ENCODE data around the gene PDE6C. TPM values are rescaled to one million over a fixed set of nuclear protein-coding genes. Genes with fewer than 3 reads are reported as not detected.

PDE6C gene
- total RNA-seq, 4 donors from 2014 or later = not detected

DNA sequence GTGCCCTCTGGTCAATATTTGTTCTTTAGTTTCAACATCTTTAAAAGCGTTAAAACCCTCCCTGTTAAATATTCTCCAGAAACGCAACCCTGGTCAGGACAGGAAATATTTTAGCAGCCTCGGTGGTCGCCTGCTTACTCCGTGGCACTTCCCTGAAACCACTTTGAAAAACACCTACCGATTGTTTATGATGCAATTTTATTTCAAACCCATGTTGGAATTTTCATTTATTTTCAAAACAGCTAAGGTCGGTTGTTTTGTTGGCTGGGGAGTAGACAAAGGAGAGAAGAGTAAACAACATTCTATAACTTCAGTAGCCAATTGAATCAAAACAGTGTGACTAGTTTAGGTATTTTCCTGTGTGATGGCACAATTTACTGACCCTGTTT, 10.6 kb upstream of the PDE6C start:
- no peak for TF ChIP-seq EP300 (IDR thresholded peaks at IDR 0.05)
- TF ChIP-seq POLR2A (IDR thresholded peaks at IDR 0.05) = no peak
- TF ChIP-seq, protein P1, sequence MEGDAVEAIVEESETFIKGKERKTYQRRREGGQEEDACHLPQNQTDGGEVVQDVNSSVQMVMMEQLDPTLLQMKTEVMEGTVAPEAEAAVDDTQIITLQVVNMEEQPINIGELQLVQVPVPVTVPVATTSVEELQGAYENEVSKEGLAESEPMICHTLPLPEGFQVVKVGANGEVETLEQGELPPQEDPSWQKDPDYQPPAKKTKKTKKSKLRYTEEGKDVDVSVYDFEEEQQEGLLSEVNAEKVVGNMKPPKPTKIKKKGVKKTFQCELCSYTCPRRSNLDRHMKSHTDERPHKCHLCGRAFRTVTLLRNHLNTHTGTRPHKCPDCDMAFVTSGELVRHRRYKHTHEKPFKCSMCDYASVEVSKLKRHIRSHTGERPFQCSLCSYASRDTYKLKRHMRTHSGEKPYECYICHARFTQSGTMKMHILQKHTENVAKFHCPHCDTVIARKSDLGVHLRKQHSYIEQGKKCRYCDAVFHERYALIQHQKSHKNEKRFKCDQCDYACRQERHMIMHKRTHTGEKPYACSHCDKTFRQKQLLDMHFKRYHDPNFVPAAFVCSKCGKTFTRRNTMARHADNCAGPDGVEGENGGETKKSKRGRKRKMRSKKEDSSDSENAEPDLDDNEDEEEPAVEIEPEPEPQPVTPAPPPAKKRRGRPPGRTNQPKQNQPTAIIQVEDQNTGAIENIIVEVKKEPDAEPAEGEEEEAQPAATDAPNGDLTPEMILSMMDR (IDR thresholded peaks at IDR 0.05) = no peak
- Histone ChIP-seq H3K9me3 (no peaks in the 10 kb centered on the region), H3K4me3 (peak overlapping the region in 1 of 4 donors; percentile 56), H3K4me1 (peaks cover 0 to 26% (median 6%) of the 10 kb centered on the region in 4 donors), H3K27ac (no peak overlapping the region), H3K27me3 (peaks cover 0 to 29% of the 10 kb centered on the region in 2 donors), H3K36me3 (no peaks in the 10 kb centered on the region)
- DNase-seq (ENCODE audit: low spot score in 2 of 2) = no peak
- 11 to 12% methylated on average over 7 of the region's 7 CpGs for WGBS, 2 donors

DNA sequence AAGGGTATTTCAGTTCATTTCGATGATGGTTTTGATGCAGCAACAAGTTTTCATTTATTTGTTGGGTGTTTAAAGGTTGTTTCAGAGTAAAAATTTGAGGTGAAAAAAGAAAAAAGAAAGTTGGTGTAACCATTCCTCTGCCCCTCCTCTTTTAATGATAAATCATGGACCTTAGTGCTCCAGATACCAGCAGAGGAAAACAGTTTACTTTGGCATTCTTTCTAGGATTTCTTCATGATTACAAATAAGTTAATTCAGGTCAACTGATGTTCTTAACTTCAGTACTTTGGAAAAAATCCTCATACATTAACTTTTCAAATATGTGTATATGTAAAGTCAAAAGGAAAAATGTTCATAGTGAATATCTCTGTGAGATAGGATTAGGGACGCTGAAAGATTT, 9.3 kb upstream of the PDE6C start:
- H3K4me1 ChIP-seq = peaks cover 0 to 26% (median 6%) of the 10 kb centered on the region in 4 donors
- no peaks in the 10 kb centered on the region for H3K36me3 ChIP-seq
- no peak for DNase-seq (ENCODE audit: low spot score in 2 of 2)
- 89 to 96% methylated on average over 2 of the region's 2 CpGs for WGBS, 2 donors
- H3K9me3 ChIP-seq = no peaks in the 10 kb centered on the region
- H3K27me3 ChIP-seq = peaks cover 0 to 29% of the 10 kb centered on the region in 2 donors
- H3K27ac ChIP-seq = no peak overlapping the region
- no peak for TF ChIP-seq EP300 (IDR thresholded peaks at IDR 0.05)
- TF ChIP-seq POLR2A (IDR thresholded peaks at IDR 0.05) = no peak
- TF ChIP-seq, protein P1 (IDR thresholded peaks at IDR 0.05) = no peak
- H3K4me3 ChIP-seq = no peak overlapping the region

DNA sequence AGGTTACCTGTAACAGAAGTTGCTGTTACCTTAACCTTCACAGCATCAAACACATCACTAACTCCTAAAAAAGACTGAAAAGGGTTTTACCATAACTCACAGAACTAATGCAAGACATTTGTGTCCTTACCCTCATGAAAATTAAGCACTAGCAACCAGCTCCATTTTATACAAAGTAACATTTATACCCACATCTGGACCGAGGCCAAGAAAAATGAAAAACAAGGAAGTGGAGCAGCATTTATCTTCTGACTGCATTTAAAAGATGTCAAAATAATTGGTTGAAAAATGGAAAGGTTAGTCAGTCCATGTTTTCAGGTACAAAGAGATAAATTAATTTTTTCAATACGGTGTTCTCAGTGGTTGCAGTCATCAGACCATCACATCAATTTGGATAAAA, 8.2 kb upstream of the PDE6C start:
- 51 to 68% methylated on average over 2 of the region's 2 CpGs for WGBS, 2 donors
- no peak for DNase-seq (ENCODE audit: low spot score in 2 of 2)
- Histone ChIP-seq H3K36me3 (no peaks in the 10 kb centered on the region), H3K27me3 (peaks cover 0 to 29% of the 10 kb centered on the region in 2 donors), H3K4me3 (no peak overlapping the region), H3K27ac (no peak overlapping the region), H3K9me3 (no peaks in the 10 kb centered on the region), H3K4me1 (peaks cover 0 to 26% (median 6%) of the 10 kb centered on the region in 4 donors)
- TF ChIP-seq, protein P1 (IDR thresholded peaks at IDR 0.05) = no peak
- TF ChIP-seq EP300 (IDR thresholded peaks at IDR 0.05) (no peak), POLR2A (IDR thresholded peaks at IDR 0.05) (no peak)

DNA sequence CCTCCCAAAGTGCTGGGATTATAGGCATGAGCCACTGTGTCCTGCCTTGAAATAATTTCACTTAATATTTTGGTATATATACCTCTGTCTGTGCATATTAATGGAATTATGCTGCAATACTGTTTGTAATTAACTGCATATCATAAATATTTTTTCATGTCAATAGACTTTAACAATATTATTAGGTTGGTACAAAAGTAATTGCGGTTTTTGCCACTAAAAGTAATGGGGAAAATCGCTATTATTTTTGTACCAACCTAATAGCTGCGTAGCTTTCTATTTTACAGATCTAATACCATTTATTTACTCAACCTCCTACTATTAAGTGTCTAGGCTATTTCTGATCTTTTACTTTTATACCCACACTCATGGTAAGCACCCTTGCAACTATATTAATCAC, 3.9 kb upstream of the PDE6C start:
- Histone ChIP-seq H3K27me3 (peaks cover 0 to 6% of the 10 kb centered on the region in 2 donors), H3K9me3 (no peaks in the 10 kb centered on the region), H3K4me1 (no peaks in the 10 kb centered on the region), H3K27ac (no peak overlapping the region), H3K36me3 (no peaks in the 10 kb centered on the region), H3K4me3 (no peak overlapping the region)
- DNase-seq (ENCODE audit: low spot score in 2 of 2) = no peak
- 89 to 93% methylated on average over 3 of the region's 3 CpGs for WGBS, 2 donors
- TF ChIP-seq, protein P1 (IDR thresholded peaks at IDR 0.05) = no peak
- no peak for TF ChIP-seq POLR2A (IDR thresholded peaks at IDR 0.05)
- TF ChIP-seq EP300 (IDR thresholded peaks at IDR 0.05) = no peak

DNA sequence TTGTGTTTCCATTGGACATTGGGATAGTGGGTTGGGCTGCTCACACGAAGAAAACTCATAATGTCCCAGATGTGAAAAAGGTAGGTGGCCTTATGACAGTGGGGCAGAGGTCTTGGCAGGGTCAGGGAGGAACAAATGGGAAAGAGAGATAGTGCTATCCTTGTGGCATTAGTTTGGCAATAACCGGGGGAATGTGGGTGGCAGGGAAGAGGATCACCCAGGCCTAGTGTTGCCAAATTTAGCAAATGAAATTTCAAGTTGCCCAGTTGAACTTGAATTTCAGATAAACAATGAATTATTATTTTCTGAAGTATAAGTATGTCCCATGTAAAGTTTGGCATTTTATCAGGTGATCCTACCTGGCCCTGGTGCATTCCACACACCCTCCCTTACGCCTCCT, 789 bp downstream of the PDE6C start:
- DNase-seq (ENCODE audit: low spot score in 2 of 2) = no peak
- Histone ChIP-seq H3K27me3 (no peaks in the 10 kb centered on the region), H3K36me3 (no peaks in the 10 kb centered on the region), H3K9me3 (no peaks in the 10 kb centered on the region), H3K4me1 (no peaks in the 10 kb centered on the region), H3K27ac (no peak overlapping the region), H3K4me3 (no peak overlapping the region)
- 73 to 79% methylated on average over 3 of the region's 3 CpGs for WGBS, 2 donors
- no peak for TF ChIP-seq EP300 (IDR thresholded peaks at IDR 0.05)
- TF ChIP-seq POLR2A (IDR thresholded peaks at IDR 0.05) = no peak
- TF ChIP-seq, protein P1 (IDR thresholded peaks at IDR 0.05) = no peak

All from tibial nerve (tissue), 4 donors.